ENCODE data around the gene ARID4B. TPM values are rescaled to one million over a fixed set of nuclear protein-coding genes. Genes with fewer than 3 reads are reported as not detected.
A peak's percentile ranks its signal among the peaks of the same experiment; 100 is the strongest.

The ARID4B gene
- total and polyA plus RNA-seq, 2 of the 13 experiments (the other 11 are each of a cell fraction or from before 2014, with no cell fraction given): 9.7 to 24.6 TPM

DNA sequence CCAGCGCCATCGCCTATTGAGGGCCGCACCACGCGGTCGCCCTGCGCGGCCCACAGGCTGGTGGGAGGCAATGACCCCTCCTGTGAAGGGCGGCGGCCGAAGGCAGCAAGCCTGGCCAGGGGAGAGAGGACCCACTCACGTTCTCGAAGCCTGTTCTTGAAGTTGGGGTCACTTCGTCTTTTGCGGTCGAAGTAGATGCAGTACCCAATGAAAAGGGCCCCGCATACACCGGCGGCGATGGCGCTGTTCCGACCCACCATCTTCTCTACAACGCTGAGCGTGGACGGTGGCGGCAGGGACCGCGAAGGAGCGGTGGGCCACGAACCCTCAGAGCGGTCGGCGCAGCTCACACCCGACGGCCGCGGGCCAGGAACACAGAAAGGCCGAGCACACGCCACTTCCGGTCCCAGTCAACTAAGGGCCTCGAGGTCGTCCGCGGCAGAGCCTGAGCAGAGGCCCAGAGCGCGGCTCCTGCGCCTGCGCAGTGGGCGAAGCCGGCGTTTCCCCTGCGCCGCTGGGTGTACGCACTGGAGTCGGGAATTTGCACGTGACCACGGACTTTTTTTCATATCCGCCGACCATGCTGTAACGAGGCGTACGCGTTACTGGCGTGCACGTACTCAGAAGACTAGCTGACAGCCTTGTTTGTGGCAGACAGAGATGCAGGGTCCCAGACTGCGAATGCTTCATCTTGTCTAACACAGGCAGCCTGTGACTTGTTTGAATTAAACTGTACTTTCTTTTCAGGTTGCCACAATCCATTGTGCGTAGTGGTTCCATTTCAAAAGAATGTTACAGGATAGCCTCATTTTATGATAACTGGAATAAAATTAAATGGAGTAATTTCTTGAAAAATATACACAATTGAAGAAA, 199.3 kb downstream of the ARID4B start, which contains the start of gene TOMM20 (continued):
- TF ChIP-seq, protein P1, sequence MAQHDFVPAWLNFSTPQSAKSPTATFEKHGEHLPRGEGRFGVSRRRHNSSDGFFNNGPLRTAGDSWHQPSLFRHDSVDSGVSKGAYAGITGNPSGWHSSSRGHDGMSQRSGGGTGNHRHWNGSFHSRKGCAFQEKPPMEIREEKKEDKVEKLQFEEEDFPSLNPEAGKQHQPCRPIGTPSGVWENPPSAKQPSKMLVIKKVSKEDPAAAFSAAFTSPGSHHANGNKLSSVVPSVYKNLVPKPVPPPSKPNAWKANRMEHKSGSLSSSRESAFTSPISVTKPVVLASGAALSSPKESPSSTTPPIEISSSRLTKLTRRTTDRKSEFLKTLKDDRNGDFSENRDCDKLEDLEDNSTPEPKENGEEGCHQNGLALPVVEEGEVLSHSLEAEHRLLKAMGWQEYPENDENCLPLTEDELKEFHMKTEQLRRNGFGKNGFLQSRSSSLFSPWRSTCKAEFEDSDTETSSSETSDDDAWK (CRISPR knock-in tag; IDR thresholded peaks at IDR 0.05): no peak
- TF ChIP-seq ZNF138 (CRISPR knock-in tag; IDR thresholded peaks at IDR 0.05; ENCODE audit: low read depth) (peak; percentile 91; the same call in 1 of the 2 replicates), HCFC1 (IDR thresholded peaks at IDR 0.05; ENCODE audit: low read depth, low read length) (peak; percentile 44; the same call in 1 of the 2 replicates), ZNF33B (CRISPR knock-in tag; IDR thresholded peaks at IDR 0.05) (no peak), ARNTL (CRISPR knock-in tag; IDR thresholded peaks at IDR 0.05) (peak; percentile 89), KLF6 (CRISPR knock-in tag; IDR thresholded peaks at IDR 0.05) (peak; percentile 67; the same call in 1 of the 2 replicates), ZNF317 (CRISPR knock-in tag; IDR thresholded peaks at IDR 0.05) (no peak), CHD2 (IDR thresholded peaks at IDR 0.05; ENCODE audit: low read depth, low read length) (no peak), SIN3B (IDR thresholded peaks at IDR 0.05; ENCODE audit: low read length) (no peak), MED1 (CRISPR knock-in tag; IDR thresholded peaks at IDR 0.05) (peak; percentile 96), ZNF30 (CRISPR knock-in tag; IDR thresholded peaks at IDR 0.05) (0 out of 2 replicates have a peak, but pooled peaks have one; percentile 36)
- TF ChIP-seq, protein P2, sequence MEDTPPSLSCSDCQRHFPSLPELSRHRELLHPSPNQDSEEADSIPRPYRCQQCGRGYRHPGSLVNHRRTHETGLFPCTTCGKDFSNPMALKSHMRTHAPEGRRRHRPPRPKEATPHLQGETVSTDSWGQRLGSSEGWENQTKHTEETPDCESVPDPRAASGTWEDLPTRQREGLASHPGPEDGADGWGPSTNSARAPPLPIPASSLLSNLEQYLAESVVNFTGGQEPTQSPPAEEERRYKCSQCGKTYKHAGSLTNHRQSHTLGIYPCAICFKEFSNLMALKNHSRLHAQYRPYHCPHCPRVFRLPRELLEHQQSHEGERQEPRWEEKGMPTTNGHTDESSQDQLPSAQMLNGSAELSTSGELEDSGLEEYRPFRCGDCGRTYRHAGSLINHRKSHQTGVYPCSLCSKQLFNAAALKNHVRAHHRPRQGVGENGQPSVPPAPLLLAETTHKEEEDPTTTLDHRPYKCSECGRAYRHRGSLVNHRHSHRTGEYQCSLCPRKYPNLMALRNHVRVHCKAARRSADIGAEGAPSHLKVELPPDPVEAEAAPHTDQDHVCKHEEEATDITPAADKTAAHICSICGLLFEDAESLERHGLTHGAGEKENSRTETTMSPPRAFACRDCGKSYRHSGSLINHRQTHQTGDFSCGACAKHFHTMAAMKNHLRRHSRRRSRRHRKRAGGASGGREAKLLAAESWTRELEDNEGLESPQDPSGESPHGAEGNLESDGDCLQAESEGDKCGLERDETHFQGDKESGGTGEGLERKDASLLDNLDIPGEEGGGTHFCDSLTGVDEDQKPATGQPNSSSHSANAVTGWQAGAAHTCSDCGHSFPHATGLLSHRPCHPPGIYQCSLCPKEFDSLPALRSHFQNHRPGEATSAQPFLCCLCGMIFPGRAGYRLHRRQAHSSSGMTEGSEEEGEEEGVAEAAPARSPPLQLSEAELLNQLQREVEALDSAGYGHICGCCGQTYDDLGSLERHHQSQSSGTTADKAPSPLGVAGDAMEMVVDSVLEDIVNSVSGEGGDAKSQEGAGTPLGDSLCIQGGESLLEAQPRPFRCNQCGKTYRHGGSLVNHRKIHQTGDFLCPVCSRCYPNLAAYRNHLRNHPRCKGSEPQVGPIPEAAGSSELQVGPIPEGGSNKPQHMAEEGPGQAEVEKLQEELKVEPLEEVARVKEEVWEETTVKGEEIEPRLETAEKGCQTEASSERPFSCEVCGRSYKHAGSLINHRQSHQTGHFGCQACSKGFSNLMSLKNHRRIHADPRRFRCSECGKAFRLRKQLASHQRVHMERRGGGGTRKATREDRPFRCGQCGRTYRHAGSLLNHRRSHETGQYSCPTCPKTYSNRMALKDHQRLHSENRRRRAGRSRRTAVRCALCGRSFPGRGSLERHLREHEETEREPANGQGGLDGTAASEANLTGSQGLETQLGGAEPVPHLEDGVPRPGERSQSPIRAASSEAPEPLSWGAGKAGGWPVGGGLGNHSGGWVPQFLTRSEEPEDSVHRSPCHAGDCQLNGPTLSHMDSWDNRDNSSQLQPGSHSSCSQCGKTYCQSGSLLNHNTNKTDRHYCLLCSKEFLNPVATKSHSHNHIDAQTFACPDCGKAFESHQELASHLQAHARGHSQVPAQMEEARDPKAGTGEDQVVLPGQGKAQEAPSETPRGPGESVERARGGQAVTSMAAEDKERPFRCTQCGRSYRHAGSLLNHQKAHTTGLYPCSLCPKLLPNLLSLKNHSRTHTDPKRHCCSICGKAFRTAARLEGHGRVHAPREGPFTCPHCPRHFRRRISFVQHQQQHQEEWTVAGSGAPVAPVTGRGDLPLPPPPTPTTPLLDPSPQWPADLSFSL (CRISPR knock-in tag; IDR thresholded peaks at IDR 0.05): no peak
- TF ChIP-seq, protein P3, sequence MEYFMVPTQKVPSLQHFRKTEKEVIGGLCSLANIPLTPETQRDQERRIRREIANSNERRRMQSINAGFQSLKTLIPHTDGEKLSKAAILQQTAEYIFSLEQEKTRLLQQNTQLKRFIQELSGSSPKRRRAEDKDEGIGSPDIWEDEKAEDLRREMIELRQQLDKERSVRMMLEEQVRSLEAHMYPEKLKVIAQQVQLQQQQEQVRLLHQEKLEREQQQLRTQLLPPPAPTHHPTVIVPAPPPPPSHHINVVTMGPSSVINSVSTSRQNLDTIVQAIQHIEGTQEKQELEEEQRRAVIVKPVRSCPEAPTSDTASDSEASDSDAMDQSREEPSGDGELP (IDR thresholded peaks at IDR 0.05; ENCODE audit: borderline replicate concordance, low read depth): no peak
- TF ChIP-seq, protein P4, sequence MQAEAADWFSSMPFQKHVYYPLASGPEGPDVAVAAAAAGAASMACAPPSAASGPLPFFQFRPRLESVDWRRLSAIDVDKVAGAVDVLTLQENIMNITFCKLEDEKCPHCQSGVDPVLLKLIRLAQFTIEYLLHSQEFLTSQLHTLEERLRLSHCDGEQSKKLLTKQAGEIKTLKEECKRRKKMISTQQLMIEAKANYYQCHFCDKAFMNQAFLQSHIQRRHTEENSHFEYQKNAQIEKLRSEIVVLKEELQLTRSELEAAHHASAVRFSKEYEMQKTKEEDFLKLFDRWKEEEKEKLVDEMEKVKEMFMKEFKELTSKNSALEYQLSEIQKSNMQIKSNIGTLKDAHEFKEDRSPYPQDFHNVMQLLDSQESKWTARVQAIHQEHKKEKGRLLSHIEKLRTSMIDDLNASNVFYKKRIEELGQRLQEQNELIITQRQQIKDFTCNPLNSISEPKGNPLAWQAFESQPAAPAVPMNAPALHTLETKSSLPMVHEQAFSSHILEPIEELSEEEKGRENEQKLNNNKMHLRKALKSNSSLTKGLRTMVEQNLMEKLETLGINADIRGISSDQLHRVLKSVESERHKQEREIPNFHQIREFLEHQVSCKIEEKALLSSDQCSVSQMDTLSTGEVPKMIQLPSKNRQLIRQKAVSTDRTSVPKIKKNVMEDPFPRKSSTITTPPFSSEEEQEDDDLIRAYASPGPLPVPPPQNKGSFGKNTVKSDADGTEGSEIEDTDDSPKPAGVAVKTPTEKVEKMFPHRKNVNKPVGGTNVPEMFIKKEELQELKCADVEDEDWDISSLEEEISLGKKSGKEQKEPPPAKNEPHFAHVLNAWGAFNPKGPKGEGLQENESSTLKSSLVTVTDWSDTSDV (CRISPR knock-in tag; IDR thresholded peaks at IDR 0.05): no peak
- TF ChIP-seq, protein P5, sequence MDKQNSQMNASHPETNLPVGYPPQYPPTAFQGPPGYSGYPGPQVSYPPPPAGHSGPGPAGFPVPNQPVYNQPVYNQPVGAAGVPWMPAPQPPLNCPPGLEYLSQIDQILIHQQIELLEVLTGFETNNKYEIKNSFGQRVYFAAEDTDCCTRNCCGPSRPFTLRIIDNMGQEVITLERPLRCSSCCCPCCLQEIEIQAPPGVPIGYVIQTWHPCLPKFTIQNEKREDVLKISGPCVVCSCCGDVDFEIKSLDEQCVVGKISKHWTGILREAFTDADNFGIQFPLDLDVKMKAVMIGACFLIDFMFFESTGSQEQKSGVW (CRISPR knock-in tag; IDR thresholded peaks at IDR 0.05; ENCODE audit: borderline replicate concordance): no peak
- TF ChIP-seq, protein P6, sequence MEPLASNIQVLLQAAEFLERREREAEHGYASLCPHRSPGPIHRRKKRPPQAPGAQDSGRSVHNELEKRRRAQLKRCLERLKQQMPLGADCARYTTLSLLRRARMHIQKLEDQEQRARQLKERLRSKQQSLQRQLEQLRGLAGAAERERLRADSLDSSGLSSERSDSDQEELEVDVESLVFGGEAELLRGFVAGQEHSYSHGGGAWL (CRISPR knock-in tag; IDR thresholded peaks at IDR 0.05): peak; percentile 71; the same call in 1 of the 2 replicates

Measured in HepG2 (cell line).